ENCODE measurements around the gene MDM4.

GRCh38 chr1:204516180-204516879 is at the start of gene MDM4:
- TF ChIP-seq CTCF (conservative IDR thresholded peaks at IDR 0.05; ENCODE audit: low read length), result no peak
- TF ChIP-seq EZH2phosphoT487 (IDR thresholded peaks at IDR 0.05; ENCODE audit: borderline replicate concordance, low read depth, low read length), result no peak

All from OCI-LY7 (cell line).